ENCODE data around the gene DOCK1.

DOCK1 gene

DNA sequence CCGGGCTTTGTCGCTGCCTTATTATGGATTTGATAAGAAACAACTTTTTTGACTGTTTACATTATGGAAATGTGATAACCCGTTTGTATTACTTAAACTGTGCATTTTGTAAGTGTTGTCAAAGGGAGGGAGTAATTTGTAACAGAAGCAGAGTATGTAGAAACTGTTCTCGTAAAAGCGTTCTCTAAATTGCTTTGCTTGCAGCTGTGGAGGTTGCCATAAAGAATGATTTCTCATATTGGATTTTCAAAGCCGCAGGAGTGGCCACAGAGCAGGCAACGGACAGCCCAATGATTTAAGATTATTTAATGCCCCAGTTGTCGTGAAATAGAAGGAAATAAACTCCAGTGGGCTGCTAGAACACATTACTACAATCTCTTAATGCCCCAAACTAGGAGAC is 405.2 kb downstream of the DOCK1 start:
- Histone ChIP-seq H3K4me1 (ENCODE audit: insufficient read depth, low read length, poor library complexity, severe bottlenecking) (no peaks in the 10 kb centered on the region), H3K79me2 (ENCODE audit: insufficient read depth, low read length) (no peaks in the 10 kb centered on the region), H3K9me2 (replicated peaks; ENCODE audit: low read depth, low read length) (no peaks in the 10 kb centered on the region), H3K36me3 (ENCODE audit: insufficient read depth, low read length) (no peaks in the 10 kb centered on the region), H3K27me3 (ENCODE audit: insufficient read depth, low read length, poor library complexity, severe bottlenecking) (no peaks in the 10 kb centered on the region), H3K4me3 (ENCODE audit: low read length, poor library complexity, severe bottlenecking) (no peak overlapping the region), H4K20me1 (ENCODE audit: insufficient read depth, low read length, poor library complexity, severe bottlenecking) (no peaks in the 10 kb centered on the region), H3K4me2 (ENCODE audit: low read depth, low read length, poor library complexity, severe bottlenecking) (no peak overlapping the region), H3K9me3 (ENCODE audit: insufficient read depth, low read depth, low read length) (0 out of 2 replicates have a peak, but pooled peaks cover 3% of the 10 kb centered on the region), H2AFZ (ENCODE audit: low read length) (no peak overlapping the region), H3F3A (ENCODE audit: low read depth) (no peaks in the 10 kb centered on the region), H3K9ac (ENCODE audit: low read depth, low read length, poor library complexity, severe bottlenecking) (no peak overlapping the region)
- TF ChIP-seq, protein P1, sequence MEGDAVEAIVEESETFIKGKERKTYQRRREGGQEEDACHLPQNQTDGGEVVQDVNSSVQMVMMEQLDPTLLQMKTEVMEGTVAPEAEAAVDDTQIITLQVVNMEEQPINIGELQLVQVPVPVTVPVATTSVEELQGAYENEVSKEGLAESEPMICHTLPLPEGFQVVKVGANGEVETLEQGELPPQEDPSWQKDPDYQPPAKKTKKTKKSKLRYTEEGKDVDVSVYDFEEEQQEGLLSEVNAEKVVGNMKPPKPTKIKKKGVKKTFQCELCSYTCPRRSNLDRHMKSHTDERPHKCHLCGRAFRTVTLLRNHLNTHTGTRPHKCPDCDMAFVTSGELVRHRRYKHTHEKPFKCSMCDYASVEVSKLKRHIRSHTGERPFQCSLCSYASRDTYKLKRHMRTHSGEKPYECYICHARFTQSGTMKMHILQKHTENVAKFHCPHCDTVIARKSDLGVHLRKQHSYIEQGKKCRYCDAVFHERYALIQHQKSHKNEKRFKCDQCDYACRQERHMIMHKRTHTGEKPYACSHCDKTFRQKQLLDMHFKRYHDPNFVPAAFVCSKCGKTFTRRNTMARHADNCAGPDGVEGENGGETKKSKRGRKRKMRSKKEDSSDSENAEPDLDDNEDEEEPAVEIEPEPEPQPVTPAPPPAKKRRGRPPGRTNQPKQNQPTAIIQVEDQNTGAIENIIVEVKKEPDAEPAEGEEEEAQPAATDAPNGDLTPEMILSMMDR (conservative IDR thresholded peaks at IDR 0.05; ENCODE audit: low read length) = no peak
- no peak for TF ChIP-seq EZH2phosphoT487 (IDR thresholded peaks at IDR 0.05; ENCODE audit: borderline replicate concordance)

DNA sequence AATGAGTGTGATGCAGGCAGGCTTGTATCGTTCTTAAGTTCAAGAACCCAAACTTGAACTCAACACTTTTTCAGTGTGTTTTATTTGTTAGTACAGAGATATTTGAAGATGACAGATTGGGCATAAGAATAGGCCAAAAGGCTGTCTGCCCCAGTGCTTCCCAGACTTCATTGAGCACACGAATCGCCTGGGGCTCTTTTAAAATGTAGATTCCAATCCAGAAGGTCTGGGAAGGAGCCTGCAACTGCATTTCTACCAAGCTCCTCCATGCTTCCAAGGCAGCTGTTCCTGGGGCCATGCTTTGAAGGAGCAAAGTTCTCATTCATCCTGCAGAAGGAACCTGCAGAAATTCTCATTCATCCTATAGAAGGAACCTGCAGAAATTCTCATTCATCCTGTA is 405.7 kb downstream of the DOCK1 start:
- Histone ChIP-seq H3K36me3 (ENCODE audit: insufficient read depth, low read length) (no peaks in the 10 kb centered on the region), H3K4me1 (ENCODE audit: insufficient read depth, low read length, poor library complexity, severe bottlenecking) (no peaks in the 10 kb centered on the region), H3F3A (ENCODE audit: low read depth) (no peaks in the 10 kb centered on the region), H4K20me1 (ENCODE audit: insufficient read depth, low read length, poor library complexity, severe bottlenecking) (no peaks in the 10 kb centered on the region), H3K9me3 (ENCODE audit: insufficient read depth, low read depth, low read length) (0 out of 2 replicates have a peak, but pooled peaks cover 3% of the 10 kb centered on the region), H3K4me3 (ENCODE audit: low read length, poor library complexity, severe bottlenecking) (no peak overlapping the region), H3K4me2 (ENCODE audit: low read depth, low read length, poor library complexity, severe bottlenecking) (no peak overlapping the region), H3K27me3 (ENCODE audit: insufficient read depth, low read length, poor library complexity, severe bottlenecking) (no peaks in the 10 kb centered on the region), H3K9ac (ENCODE audit: low read depth, low read length, poor library complexity, severe bottlenecking) (no peak overlapping the region), H2AFZ (ENCODE audit: low read length) (no peak overlapping the region), H3K9me2 (replicated peaks; ENCODE audit: low read depth, low read length) (no peaks in the 10 kb centered on the region), H3K79me2 (ENCODE audit: insufficient read depth, low read length) (no peaks in the 10 kb centered on the region)
- TF ChIP-seq EZH2phosphoT487 (IDR thresholded peaks at IDR 0.05; ENCODE audit: borderline replicate concordance) = no peak
- TF ChIP-seq, protein P1 (conservative IDR thresholded peaks at IDR 0.05; ENCODE audit: low read length) = no peak

DNA sequence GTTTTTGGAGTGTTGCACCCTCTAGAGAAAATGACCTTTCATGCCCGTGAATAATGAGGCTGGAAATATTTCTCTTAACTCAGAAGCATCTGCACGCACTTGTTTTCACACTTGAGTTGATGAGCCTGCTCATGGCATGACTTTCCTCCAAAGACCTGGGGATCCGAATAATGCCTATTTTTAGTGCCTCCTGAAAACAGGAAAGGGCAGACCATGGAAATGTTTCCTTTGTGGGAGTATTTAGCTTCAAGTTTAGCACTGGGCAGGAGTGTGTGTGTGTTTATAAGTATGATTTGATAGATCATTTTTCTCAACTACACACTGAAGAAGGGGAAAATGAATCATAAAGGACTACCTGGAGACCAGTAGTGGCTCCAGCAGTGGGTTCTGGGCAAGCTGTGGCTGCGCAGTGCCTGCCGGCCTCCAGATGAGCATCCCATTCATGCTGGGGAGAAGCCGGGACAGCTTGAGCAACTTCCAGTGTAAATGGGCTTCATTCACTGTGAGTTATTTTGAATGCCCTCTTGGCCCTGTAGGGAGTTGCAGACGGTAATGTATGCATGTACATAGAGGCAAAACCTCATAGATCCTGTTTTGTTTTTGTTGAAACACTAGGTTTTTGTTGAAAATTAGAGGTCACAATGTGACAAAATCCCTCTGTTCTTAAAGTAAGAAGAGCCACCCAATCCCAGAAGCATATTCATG is 408.9 kb downstream of the DOCK1 start:
- no peaks in the 10 kb centered on the region for H3K9me2 ChIP-seq (replicated peaks; ENCODE audit: low read depth, low read length)
- TF ChIP-seq EZH2phosphoT487 (IDR thresholded peaks at IDR 0.05; ENCODE audit: borderline replicate concordance) = no peak
- TF ChIP-seq, protein P1 (conservative IDR thresholded peaks at IDR 0.05; ENCODE audit: low read length) = no peak
- H3K79me2 ChIP-seq (ENCODE audit: insufficient read depth, low read length) = no peaks in the 10 kb centered on the region
- no peak overlapping the region for H3K4me2 ChIP-seq (ENCODE audit: low read depth, low read length, poor library complexity, severe bottlenecking)
- no peaks in the 10 kb centered on the region for H3K36me3 ChIP-seq (ENCODE audit: insufficient read depth, low read length)
- no peaks in the 10 kb centered on the region for H3F3A ChIP-seq (ENCODE audit: low read depth)
- H2AFZ ChIP-seq (ENCODE audit: low read length) = no peak overlapping the region
- H3K4me1 ChIP-seq (ENCODE audit: insufficient read depth, low read length, poor library complexity, severe bottlenecking) = no peaks in the 10 kb centered on the region
- H3K9me3 ChIP-seq (ENCODE audit: insufficient read depth, low read depth, low read length) = peaks cover 8% of the 10 kb centered on the region; the same call in 1 of the 2 replicates
- no peak overlapping the region for H3K9ac ChIP-seq (ENCODE audit: low read depth, low read length, poor library complexity, severe bottlenecking)
- no peaks in the 10 kb centered on the region for H4K20me1 ChIP-seq (ENCODE audit: insufficient read depth, low read length, poor library complexity, severe bottlenecking)
- H3K27me3 ChIP-seq (ENCODE audit: insufficient read depth, low read length, poor library complexity, severe bottlenecking) = no peaks in the 10 kb centered on the region
- no peak overlapping the region for H3K4me3 ChIP-seq (ENCODE audit: low read length, poor library complexity, severe bottlenecking)
